HepG2 (cell line): ENCODE data around the gene ATP13A2. TPM values are rescaled to one million over a fixed set of nuclear protein-coding genes. Genes with fewer than 3 reads are reported as not detected.

Source experiments
- ATAC-seq: fragments of 200-7000 bp; cut with Tn5 transposase; 3 replicates; pipeline ENCODE4 v1.9.1; 2020; ENCODE audit warnings: mild to moderate bottlenecking, moderate library complexity
- BruUV-seq: library from RNA; stranded (reverse); fragments of 400-500 nt; replicated peaks from 2 replicates; lab custom pipeline; 2021; lab: Mats Ljungman, UMichigan
- CTCF ChIA-PET: fragments of 300-600 bp; formaldehyde crosslinking; extraction: SDS; loops from one replicate; lab custom pipeline; 2021; ENCODE audit warnings: low total read pairs, inconsistent platforms, low intra/inter-chr PET ratio; lab: Yijun Ruan, JAX
- POLR2A ChIA-PET: fragments of 350-600 bp; sonication (Branson Sonifier 250); formaldehyde crosslinking; loops from one replicate; lab custom pipeline; 2020; ENCODE audit warnings: antibody characterized with exemption, inconsistent platforms; lab: Yijun Ruan, JAX
- DNase-seq: peaks from one replicate; pipeline ENCODE4 v3.0.0-alpha.2; 2015; ENCODE audit warnings: low spot score
- FAIRE-seq: peaks from 3 replicates; lab custom pipeline; 2011; peaks lifted over from hg19 to GRCh38; lab: Jason Lieb, UNC
- H2AFZ ChIP-seq: one replicate; pipeline ENCODE4 v1.6.1; 2011; ENCODE audit warnings: low read length, inconsistent platforms
- H3K27ac ChIP-seq: fragments of 300-600 bp; 3 replicates; pipeline ENCODE4 v1.8.0; 2011; ENCODE audit warnings: mixed run types, mild to moderate bottlenecking, mixed read lengths, low read length, inconsistent platforms; ENCODE audit not compliant: insufficient read depth; ENCODE audit errors: extremely low read length
- H3K27me3 ChIP-seq, 2 experiments: fragments of 200-600 bp in 1 of 2; 2 replicates in 1 of 2; 3 replicates in 1 of 2; pipeline versions ENCODE4 v1.6.0 to v1.8.0; 2011; ENCODE audit warnings: low read length in 2 of 2, mild to moderate bottlenecking in 2 of 2, moderate library complexity in 2 of 2, inconsistent platforms in 1 of 2; ENCODE audit not compliant: insufficient read depth in 2 of 2, control insufficient read depth in 1 of 2
- H3K36me3 ChIP-seq, 2 experiments: fragments of 200-600 bp in 1 of 2; replicated peaks in 1 of 2; 2 replicates in 1 of 2; 3 replicates in 1 of 2; pipeline versions ENCODE4 v1.5.1 to v1.8.0; 2011; ENCODE audit warnings: low read length in 2 of 2, inconsistent platforms in 1 of 2; ENCODE audit not compliant: insufficient read depth in 2 of 2, control insufficient read depth in 1 of 2
- H3K4me1 ChIP-seq: 2 replicates; pipeline ENCODE4 v1.5.1; 2012; ENCODE audit warnings: low read length, inconsistent platforms; ENCODE audit not compliant: insufficient read depth
- H3K4me2 ChIP-seq: 2 replicates; pipeline ENCODE4 v1.6.0; 2011; ENCODE audit warnings: low read depth, low read length, inconsistent platforms
- H3K4me3 ChIP-seq, 3 experiments: fragments of 200-600 bp in 1 of 3; sonication (generic), shearing (Covaris generic) in 1 of 3; replicated peaks in 1 of 3; 2 replicates each; pipeline ENCODE4 v1.5.1; 2011 to 2016; ENCODE audit warnings: low read length in 3 of 3, inconsistent platforms in 2 of 3, low read depth in 2 of 3, mild to moderate bottlenecking in 2 of 3, control low read depth in 1 of 3, mixed read lengths in 1 of 3; ENCODE audit not compliant: insufficient read depth in 1 of 3
- H3K79me2 ChIP-seq: one replicate; pipeline ENCODE4 v1.6.1; 2011; ENCODE audit warnings: low read length, inconsistent platforms; ENCODE audit not compliant: insufficient read depth
- H3K9ac ChIP-seq: 2 replicates; pipeline ENCODE4 v1.6.0; 2011; ENCODE audit warnings: mild to moderate bottlenecking, low read depth, low read length, inconsistent platforms; ENCODE audit not compliant: insufficient read depth
- H3K9me3 ChIP-seq: 2 replicates; pipeline ENCODE4 v1.5.1; 2012; ENCODE audit warnings: mild to moderate bottlenecking, low read length
- H4K20me1 ChIP-seq: 2 replicates; pipeline ENCODE4 v1.6.0; 2011; ENCODE audit warnings: inconsistent platforms, mild to moderate bottlenecking, low read length, moderate library complexity; ENCODE audit not compliant: insufficient read depth
- MAFK ChIP-seq, 2 experiments: IDR thresholded peaks in 1 of 2; conservative IDR thresholded peaks in 1 of 2; 2 replicates each; pipeline ENCODE4 v1.6.1; 2011; ENCODE audit warnings: improper control_type of control experiment in 2 of 2, low read length in 2 of 2
- PAXIP1 ChIP-seq: sonication (generic); formaldehyde crosslinking; conservative IDR thresholded peaks from 2 replicates; pipeline ENCODE4 v1.4.0; 2020; ENCODE audit warnings: mild to moderate bottlenecking, missing genetic modification reagents, moderate library complexity
- TBX3 ChIP-seq: fragments of 450-650 bp; IDR thresholded peaks from 2 replicates; pipeline ENCODE4 v1.6.1; 2017; ENCODE audit warnings: antibody characterized with exemption, mild to moderate bottlenecking, inconsistent platforms, borderline replicate concordance
- ZKSCAN5 ChIP-seq: sonication (generic); formaldehyde crosslinking; IDR thresholded peaks from 2 replicates; pipeline ENCODE4 v1.5.1; 2020; ENCODE audit warnings: mild to moderate bottlenecking, missing genetic modification reagents
- ZMAT3 ChIP-seq: sonication (generic); formaldehyde crosslinking; conservative IDR thresholded peaks from 2 replicates; pipeline ENCODE4 v1.7.0; 2021; ENCODE audit warnings: missing genetic modification reagents
- ZNF251 ChIP-seq: sonication (generic); formaldehyde crosslinking; IDR thresholded peaks from 2 replicates; pipeline ENCODE4 v1.9.0; 2021; ENCODE audit warnings: mild to moderate bottlenecking, missing genetic modification reagents
- ZNF337 ChIP-seq: sonication (generic); formaldehyde crosslinking; IDR thresholded peaks from 2 replicates; pipeline ENCODE4 v1.5.1; 2020; ENCODE audit warnings: missing genetic modification reagents, low read depth, mild to moderate bottlenecking, borderline replicate concordance
- ZNF747 ChIP-seq: sonication (generic); formaldehyde crosslinking; IDR thresholded peaks from 2 replicates; pipeline ENCODE4 v1.8.1; 2023; ENCODE audit warnings: missing genetic modification reagents, mild to moderate bottlenecking, borderline replicate concordance
- WGBS: methylation state at CpG from one replicate; pipeline ENCODE4 v1.1.6; 2017; ENCODE audit warnings: low lambda C conversion rate; 5-methylcytosine and 5-hydroxymethylcytosine counted together
- in situ Hi-C: cut with HindIII; loops from 2 replicates; pipeline ENCODE4 v1.10.0; 2017; ENCODE audit warnings: low pct_unique_long_range_greater_than_20kb; ENCODE audit not compliant: extremely low pct_ligation_motif_present
- intact Hi-C: fragments of 100-400 bp; cut with micrococcal nuclease; formaldehyde crosslinking; loops from one replicate; pipeline ENCODE4 v1.10.0; 2022; ENCODE audit not compliant: unreplicated experiment
- polyA plus RNA-seq, 8 experiments: library from polyadenylated mRNA; depleted of rRNA in 3 of 8; stranded (reverse) in 7 of 8; unstranded in 1 of 8; fragments of >200 nt; fragmentation: Illumina TruSeq in 4 of 8; extraction: Trizol in 4 of 8; gene quantifications; 2 replicates each; pipeline versions ENCODE4 v1.2.1 to v1.2.3, GENCODE V29; 2011 to 2016; ENCODE audit warnings: low read depth in 4 of 8, missing spikeins in 1 of 8, mixed read lengths in 1 of 8; ENCODE audit not compliant: insufficient read depth in 1 of 8
- total RNA-seq, 5 experiments: library from RNA; depleted of rRNA; stranded (reverse); fragments of >200 nt; fragmentation: Illumina TruSeq; extraction: Trizol; gene quantifications; 2 replicates each; pipeline ENCODE4 v1.2.3, GENCODE V29; 2016; ENCODE audit warnings: low read depth in 1 of 5

ATP13A2 gene
- total and polyA plus RNA-seq, 2 of the 13 experiments (the other 11 are each of a cell fraction or from before 2014, with no cell fraction given) = 13.2 to 16.2 TPM

- no peak for TF ChIP-seq PAXIP1 (CRISPR knock-in tag)
- TF ChIP-seq, all 625 proteins: peak for 1
Measured at GRCh38 chr1:17008208-17008855, 3.4 kb downstream of the ATP13A2 start (continued).

- DNase-seq (no peak), ATAC-seq (no peak), FAIRE-seq (no peak)
- Histone ChIP-seq H3K4me2 (no peak overlapping the region), H3K36me3 (peaks cover 6 to 22% of the 10 kb centered on the region in 2 experiments; a peak in 2 of 5 replicates), H4K20me1 (no peaks in the 10 kb centered on the region), H3K9ac (no peak overlapping the region), H3K4me1 (peaks cover 20% of the 10 kb centered on the region), H3K27ac (no peak overlapping the region), H3K27me3 (no peaks in the 10 kb centered on the region), H3K9me3 (no peaks in the 10 kb centered on the region), H3K79me2 (no peaks in the 10 kb centered on the region), H2AFZ (no peak overlapping the region), H3K4me3 (no peak overlapping the region)
- in situ Hi-C loops = no loop called here
- POLR2A ChIA-PET = no interaction called here
- intact Hi-C loops = no loop called here
- CTCF ChIA-PET = no interaction called here
- no TSS peak for BruUV-seq
- TF ChIP-seq ZNF337 (CRISPR knock-in tag) (no peak), MAFK (conservative IDR thresholded peaks at IDR 0.05 in 1 of 2, IDR thresholded peaks at IDR 0.05 in 1 of 2; ENCODE audit: low read length in 2 of 2) (no peak), ZKSCAN5 (CRISPR knock-in tag) (no peak), TBX3 (no peak), ZNF747 (no peak), ZNF251 (no peak), ZMAT3 (CRISPR knock-in tag) (no peak)
- WGBS = 100% methylated on average over 6 of the region's 8 CpGs
Measured at GRCh38 chr1:17007121-17007520, 4.6 kb downstream of the ATP13A2 start.
